ENCODE results near the gene SLC5A10. TPM values are rescaled to one million over a fixed set of nuclear protein-coding genes. Genes with fewer than 3 reads are reported as not detected.
"Not testable (repeated sequence)": the region's sequence is repeated elsewhere in the genome, so short reads cannot be mapped to it uniquely, and the experiment has no call there.

SLC5A10 gene
- not detected for total RNA-seq
- long read RNA-seq, partial matches to known transcripts = 0 of 4 reads
- long read RNA-seq, other reads (novel, unspliced or antisense) = 4 of 4 reads

GRCh38 chr17:18951941-18952842 is at the start of gene SLC5A10:
TSS of gene SLC5A10 (plus strand) at chr17:18952165. CDS start at chr17:18952206, 41 bp downstream.
- no peak for DNase-seq (ENCODE audit: low spot score)

GRCh38 chr17:18904482-18904881 is 47.5 kb upstream of the SLC5A10 start:
- no peak for DNase-seq (ENCODE audit: low spot score)

GRCh38 chr17:18905226-18905625 is 46.7 kb upstream of the SLC5A10 start:
- no peak for DNase-seq (ENCODE audit: low spot score)

GRCh38 chr17:18910326-18910725 is 41.6 kb upstream of the SLC5A10 start:
- no peak for DNase-seq (ENCODE audit: low spot score)

- DNase-seq (ENCODE audit: low spot score) = no peak
Observed at GRCh38 chr17:18910881-18911280, 41.1 kb upstream of the SLC5A10 start.

- DNase-seq (ENCODE audit: low spot score) = no peak
Observed at GRCh38 chr17:18916816-18917500, 35.0 kb upstream of the SLC5A10 start.

GRCh38 chr17:18917506-18918032 is 34.4 kb upstream of the SLC5A10 start:
- DNase-seq (ENCODE audit: low spot score) = no peak

GRCh38 chr17:18919963-18920362 is 32.0 kb upstream of the SLC5A10 start:
- no peak for DNase-seq (ENCODE audit: low spot score)

- no peak for DNase-seq (ENCODE audit: low spot score)
Observed at GRCh38 chr17:18920911-18921441, 31.0 kb upstream of the SLC5A10 start.

- no peak for DNase-seq (ENCODE audit: low spot score)
Observed at GRCh38 chr17:18921485-18921884, 30.5 kb upstream of the SLC5A10 start.

GRCh38 chr17:18921912-18922451 is 30.0 kb upstream of the SLC5A10 start:
- no peak for DNase-seq (ENCODE audit: low spot score)

- not testable (repeated sequence) for DNase-seq (ENCODE audit: low spot score)
Observed at GRCh38 chr17:18922596-18922995, 29.4 kb upstream of the SLC5A10 start.

GRCh38 chr17:18925187-18925586 is 26.8 kb upstream of the SLC5A10 start:
- no peak for DNase-seq (ENCODE audit: low spot score)

GRCh38 chr17:18928628-18929125 is 23.3 kb upstream of the SLC5A10 start:
- no peak for DNase-seq (ENCODE audit: low spot score)

GRCh38 chr17:18932360-18933055 is 19.5 kb upstream of the SLC5A10 start:
- DNase-seq (ENCODE audit: low spot score) = no peak

- no peak for DNase-seq (ENCODE audit: low spot score)
Observed at GRCh38 chr17:18933102-18934058, 18.6 kb upstream of the SLC5A10 start.

GRCh38 chr17:18937981-18938691 is 13.8 kb upstream of the SLC5A10 start:
- DNase-seq (ENCODE audit: low spot score) = no peak

- DNase-seq (ENCODE audit: low spot score) = no peak
Observed at GRCh38 chr17:18938692-18939023, 13.3 kb upstream of the SLC5A10 start.

GRCh38 chr17:18944646-18945045 is 7.3 kb upstream of the SLC5A10 start:
- no peak for DNase-seq (ENCODE audit: low spot score)
